ENCODE results near the gene FSD2.
A peak's percentile ranks its signal among the peaks of the same experiment; 100 is the strongest.

Gene FSD2

GRCh38 chr15:82805994-82806406, at the start of gene FSD2:
Gene FSD2, minus strand, starts transcription at chr15:82806069. Its CDS starts 18,679 bp downstream, at chr15:82787390.
- no peak for DNase-seq

GRCh38 chr15:82854554-82854953, 48.7 kb upstream of the FSD2 start:
- no peak for DNase-seq

GRCh38 chr15:82852941-82853561, 47.2 kb upstream of the FSD2 start:
- DNase-seq, result no peak

DNA sequence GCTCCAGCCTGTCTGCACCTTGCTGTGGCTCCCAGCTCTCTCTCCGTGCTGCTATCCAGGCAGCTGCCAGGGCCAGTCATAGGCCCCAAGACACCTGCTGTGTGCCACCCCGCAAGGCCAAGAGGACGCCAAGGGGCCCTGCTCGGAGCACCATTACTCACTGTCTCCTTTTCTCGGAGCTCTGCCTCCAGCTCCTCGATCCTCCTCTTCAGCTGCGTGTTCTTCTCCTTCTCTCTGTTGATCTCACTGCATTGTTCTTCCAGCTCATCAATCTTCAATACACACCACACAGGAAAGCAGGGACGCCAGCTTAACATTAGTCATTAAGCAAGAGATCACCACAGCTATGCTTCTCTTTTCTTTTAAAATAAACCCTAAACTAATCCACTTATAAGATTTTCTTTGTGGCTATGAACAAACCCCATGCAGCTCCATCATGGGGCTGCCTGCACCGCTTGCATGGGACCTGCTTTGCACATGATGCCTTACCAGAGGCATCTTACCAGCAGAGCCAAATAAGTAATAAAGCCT, 46.2 kb upstream of the FSD2 start:
- DNase-seq, result no peak

DNA sequence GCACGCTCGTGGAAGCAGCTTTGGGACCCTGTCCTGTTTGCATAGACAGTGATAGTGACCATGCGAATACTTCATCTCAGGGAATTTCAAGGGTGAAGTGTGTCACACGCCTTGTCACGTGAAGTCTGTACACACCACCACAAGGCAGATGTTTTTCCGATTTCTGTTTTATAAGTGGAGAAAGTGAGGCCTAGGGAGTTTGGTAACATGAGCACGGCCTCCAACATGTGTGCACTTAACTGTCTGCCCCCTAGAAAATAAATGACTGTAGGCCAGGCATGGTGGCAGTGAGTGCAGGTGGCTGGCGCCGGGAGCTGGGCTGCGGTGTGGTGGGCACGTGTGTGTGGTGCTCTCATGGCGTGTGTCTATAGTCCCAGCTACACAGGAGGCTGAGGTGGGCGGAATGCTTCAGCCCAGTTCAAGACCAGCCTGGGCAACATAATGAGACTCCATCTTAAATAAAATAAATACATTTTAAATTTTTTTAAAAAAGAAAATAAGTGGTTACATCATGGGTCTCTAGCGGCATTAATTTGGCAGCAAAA, 45.5 kb upstream of the FSD2 start:
- DNase-seq, result no peak

DNA sequence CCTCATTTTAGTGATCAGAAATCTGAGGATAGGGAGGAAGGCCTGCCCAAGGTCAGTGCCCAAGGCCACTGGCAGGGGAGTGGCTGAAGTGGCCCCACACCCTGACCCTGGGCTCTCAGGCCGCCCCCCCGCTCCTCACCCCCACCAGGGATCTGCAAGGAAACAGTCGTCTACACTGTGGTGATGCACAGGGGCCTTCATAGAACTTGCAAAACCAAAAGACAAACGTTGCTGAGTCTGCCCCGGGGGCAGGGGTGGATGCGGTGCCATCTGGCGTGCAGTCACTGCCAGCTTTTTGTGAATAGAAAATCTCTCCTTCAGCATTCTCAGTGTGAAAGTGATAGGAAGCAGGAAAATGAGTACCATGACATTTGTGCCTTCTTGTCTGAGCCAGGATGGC, 44.9 kb upstream of the FSD2 start:
- no peak for DNase-seq

- peak; percentile 59 for DNase-seq
These were observed 44.0 kb upstream of the FSD2 start for GRCh38 chr15:82849556-82850512.

- DNase-seq, result no peak
These were observed 42.5 kb upstream of the FSD2 start for GRCh38 chr15:82848241-82848993.

DNA sequence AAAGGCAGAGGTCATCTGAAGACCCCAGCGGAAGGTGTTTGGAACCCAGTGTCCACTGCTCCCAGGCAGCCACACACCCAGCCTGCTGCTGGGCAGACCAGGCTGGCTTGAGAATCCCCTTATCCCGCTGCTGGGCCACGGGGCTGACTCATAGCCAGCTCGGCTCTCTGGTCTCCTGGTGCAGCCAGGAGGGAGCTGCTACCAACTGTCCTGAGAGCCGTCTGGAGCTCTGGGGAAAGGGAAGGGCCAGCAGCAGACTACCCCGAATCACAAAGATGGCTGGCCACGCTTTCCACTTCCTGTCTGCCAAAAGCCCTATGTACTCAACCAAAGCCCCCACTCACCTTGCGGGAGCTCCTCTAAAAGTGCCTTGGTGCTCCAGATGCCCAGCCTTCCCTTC, 41.8 kb upstream of the FSD2 start:
- DNase-seq, result no peak

GRCh38 chr15:82846621-82847020, 40.8 kb upstream of the FSD2 start:
- no peak for DNase-seq

- DNase-seq, result no peak
These were observed 39.8 kb upstream of the FSD2 start for GRCh38 chr15:82845686-82846085.

GRCh38 chr15:82843566-82843965, 37.7 kb upstream of the FSD2 start:
- DNase-seq, result no peak

- no peak for DNase-seq
These were observed 34.3 kb upstream of the FSD2 start for GRCh38 chr15:82840166-82840565.

DNA sequence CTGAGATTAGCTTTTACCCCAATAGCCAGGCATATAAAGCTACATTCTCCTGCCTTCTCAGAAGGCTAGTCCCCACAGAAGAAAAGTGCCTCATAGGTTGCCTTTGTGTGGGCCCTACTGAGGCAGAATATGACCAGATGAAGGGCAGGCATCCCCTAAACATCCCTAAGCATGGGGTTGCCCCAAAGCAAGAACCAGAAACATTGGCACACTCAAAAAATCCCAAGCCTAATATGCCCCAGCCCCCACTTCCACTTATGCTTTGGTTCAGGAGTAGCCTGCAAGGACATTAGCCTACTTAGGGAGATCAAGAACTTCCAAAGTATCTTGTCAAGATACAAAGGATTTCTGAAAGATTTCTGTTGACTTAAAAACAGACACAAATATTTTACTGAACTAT, 33.3 kb upstream of the FSD2 start:
- no peak for DNase-seq

DNA sequence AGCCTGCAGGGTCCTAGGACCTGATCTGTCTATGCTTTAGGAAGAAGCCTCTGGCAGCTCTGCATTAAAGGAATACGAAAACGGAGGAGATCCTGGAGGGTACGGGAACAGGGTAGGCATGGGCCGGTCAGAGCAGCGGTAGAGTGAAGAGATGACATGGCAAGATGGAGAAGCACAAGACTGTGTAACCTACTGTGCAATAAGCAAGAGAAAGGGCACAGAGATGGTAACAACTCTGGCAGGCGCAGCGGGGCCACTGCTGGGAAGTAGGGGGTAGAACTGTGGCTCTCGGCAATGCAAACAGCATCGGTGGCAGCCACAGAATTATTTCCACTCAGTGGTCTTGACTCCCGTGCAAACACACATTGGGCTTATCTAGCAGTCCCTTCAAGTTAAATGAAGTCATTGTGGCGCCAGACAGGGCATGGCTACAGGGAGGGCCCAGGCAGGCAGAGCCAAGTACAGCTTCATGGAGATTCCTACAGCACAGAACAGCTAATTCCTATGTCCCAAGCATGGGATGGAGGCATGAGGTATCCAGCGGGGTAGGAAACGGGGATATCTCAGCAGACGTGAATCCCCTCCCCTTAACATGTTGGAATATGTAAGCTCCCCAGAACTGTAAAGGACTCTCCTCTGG, 32.3 kb upstream of the FSD2 start:
- no peak for DNase-seq

DNA sequence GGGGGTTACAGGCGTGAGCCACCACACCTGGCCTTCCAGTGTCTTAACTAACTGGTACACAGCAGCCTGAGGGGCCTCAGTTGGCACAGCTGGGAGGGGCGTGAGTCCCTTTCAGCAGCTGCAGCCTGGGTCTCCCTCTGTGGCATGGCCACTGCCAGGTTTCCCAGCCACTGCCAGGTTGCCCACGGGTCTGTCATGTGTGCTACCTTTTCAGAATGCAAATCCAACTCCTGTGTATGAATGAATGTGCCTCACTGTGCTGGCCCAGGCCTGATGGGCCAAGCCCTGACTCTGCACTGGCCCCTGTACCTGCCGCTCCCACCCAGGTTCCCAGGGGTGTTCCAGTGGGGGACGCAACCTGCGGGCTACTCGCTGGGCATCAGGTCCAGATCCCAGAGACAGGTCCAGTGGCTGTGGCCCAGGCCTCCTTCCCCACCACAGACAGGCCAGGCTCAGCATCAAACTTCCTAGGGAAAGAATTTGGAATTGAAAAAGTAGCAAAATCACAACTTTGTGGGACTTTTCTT, 29.6 kb upstream of the FSD2 start:
- no peak for DNase-seq

GRCh38 chr15:82833362-82833682, 27.5 kb upstream of the FSD2 start:
- DNase-seq, result no peak

DNA sequence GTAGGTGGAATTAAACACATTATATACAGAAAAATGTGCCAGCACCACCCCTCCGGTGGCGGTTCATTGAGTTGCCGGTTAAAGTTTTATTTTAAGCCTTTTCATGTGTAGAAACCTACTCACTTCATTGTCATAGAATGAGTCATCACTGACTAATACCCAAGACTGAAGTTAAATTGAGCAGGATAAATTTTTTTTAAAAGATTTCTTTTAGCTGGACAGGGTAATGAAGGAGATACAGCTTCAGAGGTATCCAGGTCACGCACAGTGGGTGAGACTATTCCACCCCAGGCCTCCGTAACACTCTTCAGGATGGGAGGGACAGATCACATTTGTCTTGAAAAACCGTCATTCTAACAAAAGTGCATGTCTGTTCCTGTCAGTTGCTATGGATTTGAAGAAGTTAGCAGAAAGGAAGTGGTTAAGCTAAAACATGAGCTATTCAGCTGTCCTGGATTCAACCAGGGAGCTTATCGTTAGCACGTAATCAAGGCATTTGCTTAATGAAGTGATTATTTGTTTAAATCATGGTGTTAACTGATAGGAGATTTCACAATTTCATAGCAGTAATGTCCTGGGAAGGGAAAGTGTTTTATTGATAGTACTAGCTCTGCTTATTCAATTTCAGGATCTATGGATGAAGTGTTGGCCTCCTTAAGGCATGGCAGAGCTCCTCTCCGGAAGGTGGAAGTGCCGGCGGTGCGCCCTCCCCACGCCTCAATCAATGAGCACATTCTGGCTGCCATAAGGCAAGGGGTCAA, 26.9 kb upstream of the FSD2 start:
- no peak for DNase-seq

- no peak for DNase-seq
These were observed 26.2 kb upstream of the FSD2 start for GRCh38 chr15:82831894-82832600.

DNA sequence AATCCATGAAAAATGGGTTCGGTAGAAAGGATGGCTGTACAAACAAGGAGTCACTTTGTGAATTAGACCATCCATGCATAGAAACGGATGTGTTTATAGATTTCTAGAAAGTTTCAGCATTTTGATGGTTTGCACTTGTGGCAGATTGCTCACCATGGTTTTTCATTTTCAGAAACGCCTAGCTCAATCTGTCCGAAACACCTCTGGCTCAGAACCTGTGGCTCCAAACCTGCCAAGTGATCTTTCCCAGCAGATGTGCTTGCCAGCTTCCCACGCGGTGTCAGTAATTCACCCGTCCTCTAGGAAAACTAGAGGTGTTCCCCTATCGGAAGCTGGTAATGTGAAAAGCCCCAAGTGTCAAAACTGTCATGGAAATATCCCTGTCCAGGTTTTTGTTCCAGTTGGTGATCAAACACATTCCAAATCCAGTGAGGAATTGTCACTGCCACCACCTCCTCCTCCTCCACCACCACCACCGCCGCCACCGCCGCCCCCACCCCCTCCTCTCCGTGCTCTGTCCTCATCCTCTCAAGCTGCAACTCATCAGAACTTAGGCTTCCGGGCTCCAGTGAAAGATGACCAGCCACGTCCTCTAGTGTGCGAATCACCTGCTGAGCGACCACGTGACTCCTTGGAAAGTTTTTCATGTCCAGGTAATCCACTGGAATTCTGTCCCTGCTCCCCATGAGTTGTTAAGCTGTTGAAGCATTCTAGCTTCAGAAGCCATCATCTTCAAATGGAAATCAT, 24.7 kb upstream of the FSD2 start:
- no peak for DNase-seq
